ENCODE measurements around the gene IRAK1. TPM values are rescaled to one million over a fixed set of nuclear protein-coding genes. Genes with fewer than 3 reads are reported as not detected.
"Not testable (repeated sequence)": the region's sequence is repeated elsewhere in the genome, so short reads cannot be mapped to it uniquely, and the experiment has no call there.

IRAK1 gene
- total RNA-seq, 4 donors from 2014 or later, result 73.5 to 117 (median 96.8) TPM

DNA sequence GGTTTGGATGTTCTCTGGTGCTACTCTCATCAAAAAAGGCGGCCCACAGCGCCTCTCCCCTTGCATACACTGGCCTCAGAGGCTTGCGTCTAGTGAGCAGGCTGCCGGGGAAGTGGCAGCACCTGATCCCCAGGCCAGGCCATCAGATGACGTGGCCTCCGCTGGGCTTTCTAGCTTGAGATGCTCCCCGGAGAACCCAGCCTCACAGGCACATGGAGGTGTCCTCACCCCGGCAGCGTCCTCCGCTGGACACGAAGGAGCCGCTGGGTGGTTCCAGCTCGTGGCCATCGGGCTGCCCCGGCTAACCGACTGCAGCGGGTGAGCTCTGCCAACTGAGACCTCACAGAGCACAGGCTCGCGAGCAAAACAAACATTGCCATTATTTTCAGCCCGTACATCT, 12.8 kb downstream of the IRAK1 start:
- Histone ChIP-seq H3K9me3 (no peaks in the 10 kb centered on the region), H3K27ac (no peak overlapping the region), H3K4me1 (peaks cover 0 to 10% (median 7%) of the 10 kb centered on the region in 3 donors), H3K36me3 (peaks cover 0 to 17% (median 0%) of the 10 kb centered on the region in 3 donors), H3K27me3 (no peaks in the 10 kb centered on the region), H3K4me3 (no peak overlapping the region)
- 100% methylated on average over 1 of the region's 20 CpGs; no CpG with 5 or more reads in 1 of the 2 donors for WGBS, 2 donors
- intact Hi-C loops (cut with DNase I), result no loop called here
- DNase-seq, result no peak
- TF ChIP-seq POLR2A (IDR thresholded peaks at IDR 0.05), result no peak
- no peak for TF ChIP-seq CTCF (IDR thresholded peaks at IDR 0.05)

GRCh38 chrX:154004315-154004714, 15.4 kb downstream of the IRAK1 start:
- DNase-seq, result no peak
- Histone ChIP-seq H3K4me1 (peaks cover 0 to 35% (median 7%) of the 10 kb centered on the region in 3 donors), H3K36me3 (no peaks in the 10 kb centered on the region), H3K27me3 (no peaks in the 10 kb centered on the region), H3K4me3 (no peak overlapping the region), H3K9me3 (no peaks in the 10 kb centered on the region), H3K27ac (no peak overlapping the region)
- WGBS, 2 donors, result 64 to 65% methylated on average over 7 to 11 of the region's 11 CpGs
- TF ChIP-seq POLR2A (IDR thresholded peaks at IDR 0.05), result no peak
- intact Hi-C loops (cut with DNase I), result no loop called here

DNA sequence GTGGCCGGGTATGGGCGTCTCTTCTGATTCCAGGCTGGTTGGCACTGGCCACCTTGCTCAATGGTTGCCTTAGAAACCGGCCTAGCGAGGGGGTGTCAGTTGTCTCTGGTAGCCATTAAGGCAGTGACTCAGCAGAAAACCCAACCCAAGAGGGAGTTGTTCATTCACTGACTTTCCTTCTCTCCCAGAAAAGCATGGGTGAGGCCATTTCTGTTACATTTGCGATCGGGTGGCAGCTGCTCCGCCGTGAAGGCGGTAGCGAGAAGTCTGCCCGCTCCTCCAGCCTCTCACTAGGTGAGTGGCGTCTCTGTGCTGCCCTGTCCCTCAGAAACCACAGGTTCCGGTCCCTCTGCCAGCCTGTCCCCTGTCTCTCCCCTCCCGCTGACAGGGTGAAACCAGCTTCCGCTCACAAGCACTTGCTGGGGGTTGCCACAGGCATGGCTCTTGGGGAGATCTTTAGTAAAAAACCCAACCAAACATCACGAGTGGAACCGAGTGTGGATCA, 17.4 kb downstream of the IRAK1 start:
- no peaks in the 10 kb centered on the region for H3K9me3 ChIP-seq
- 13 to 77% methylated on average over 2 to 3 of the region's 17 CpGs for WGBS, 2 donors
- DNase-seq, result no peak
- H3K4me3 ChIP-seq, result peak overlapping the region in 1 of 4 donors; percentile 21
- intact Hi-C loops (cut with DNase I), result no loop called here
- H3K27ac ChIP-seq, result peak overlapping the region; percentile 67 to 84 (median 74)
- peaks cover 0 to 39% (median 7%) of the 10 kb centered on the region in 3 donors for H3K4me1 ChIP-seq
- H3K27me3 ChIP-seq, result no peaks in the 10 kb centered on the region
- TF ChIP-seq POLR2A (IDR thresholded peaks at IDR 0.05) (no peak), CTCF (IDR thresholded peaks at IDR 0.05) (no peak)
- no peaks in the 10 kb centered on the region for H3K36me3 ChIP-seq

GRCh38 chrX:154000051-154000450, 19.7 kb downstream of the IRAK1 start:
- no peaks in the 10 kb centered on the region for H3K36me3 ChIP-seq
- no peaks in the 10 kb centered on the region for H3K9me3 ChIP-seq
- whole genome bisulfite sequencing, 2 donors, result 32 to 42% methylated on average over 3 to 5 of the region's 5 CpGs
- no peak for TF ChIP-seq POLR2A (IDR thresholded peaks at IDR 0.05)
- no peak for DNase-seq
- no peaks in the 10 kb centered on the region for H3K27me3 ChIP-seq
- peak overlapping the region; percentile 67 to 84 (median 72) for H3K27ac ChIP-seq
- peak overlapping the region in 2 of 4 donors; percentile 3 to 32 for H3K4me3 ChIP-seq
- intact Hi-C loops (cut with DNase I), result no loop called here
- peaks cover 0 to 39% (median 7%) of the 10 kb centered on the region in 3 donors for H3K4me1 ChIP-seq

DNA sequence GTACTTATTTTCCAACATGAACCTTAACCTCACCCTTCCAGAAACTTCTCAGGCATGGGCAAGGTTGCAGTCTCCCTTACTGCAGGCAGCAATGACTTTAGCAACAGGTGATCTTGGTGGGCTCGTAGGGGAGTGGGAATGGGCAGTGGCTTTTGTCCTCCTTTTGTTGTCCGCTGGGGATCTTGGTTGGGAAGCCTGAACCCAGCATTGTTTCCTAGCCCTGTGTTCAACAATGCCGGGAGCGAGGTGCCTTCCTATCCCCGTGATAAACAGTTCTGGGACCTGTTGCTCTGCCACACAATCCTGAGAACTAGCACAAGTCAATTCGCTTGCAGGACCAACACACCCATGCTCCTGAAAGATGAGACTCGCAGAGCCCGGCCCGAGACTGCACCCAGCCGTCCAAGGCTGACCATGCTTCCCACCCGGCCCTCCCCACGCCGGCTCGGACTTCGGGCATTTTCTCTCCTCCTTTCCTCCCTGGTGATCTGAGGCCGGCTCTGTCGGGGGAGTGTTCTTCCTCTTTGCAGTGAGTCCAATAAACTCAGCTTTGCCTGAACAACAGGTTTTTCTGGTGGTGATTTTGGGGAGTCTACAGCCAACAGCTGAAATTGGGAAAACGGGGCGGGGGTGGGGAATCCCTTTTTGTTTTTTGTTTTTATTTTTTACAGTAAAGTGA, 20.2 kb downstream of the IRAK1 start:
- peaks cover 0 to 39% (median 7%) of the 10 kb centered on the region in 3 donors for H3K4me1 ChIP-seq
- intact Hi-C loops (cut with DNase I), result no loop called here
- H3K36me3 ChIP-seq, result no peaks in the 10 kb centered on the region
- 41 to 100% methylated on average over 1 to 11 of the region's 19 CpGs for WGBS, 2 donors
- DNase-seq, result no peak
- H3K9me3 ChIP-seq, result no peaks in the 10 kb centered on the region
- no peaks in the 10 kb centered on the region for H3K27me3 ChIP-seq
- H3K4me3 ChIP-seq, result peak overlapping the region in 3 of 4 donors; percentile 3 to 32 (median 9)
- TF ChIP-seq CTCF (IDR thresholded peaks at IDR 0.05), result no peak
- no peak for TF ChIP-seq POLR2A (IDR thresholded peaks at IDR 0.05)
- H3K27ac ChIP-seq, result peak overlapping the region; percentile 67 to 84 (median 72)

DNA sequence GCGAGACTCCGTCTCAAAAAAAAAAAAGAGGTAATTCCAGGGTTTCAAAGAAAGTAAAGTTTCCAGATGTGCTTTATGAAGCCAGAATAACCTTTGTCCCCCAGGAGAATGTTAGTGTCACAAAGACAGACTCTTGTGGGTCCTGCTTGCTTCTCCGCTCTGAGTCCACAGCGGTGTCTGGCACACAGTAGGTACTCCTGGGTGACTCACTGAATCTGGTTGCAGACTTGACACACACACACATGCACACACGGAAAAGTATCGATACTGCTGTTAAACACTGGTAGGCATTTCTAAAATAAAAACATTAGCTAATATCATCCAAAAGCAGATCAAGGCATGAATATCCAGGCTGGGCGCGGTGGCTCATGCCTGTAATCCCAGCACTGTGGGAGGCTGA, 24.2 kb downstream of the IRAK1 start:
- WGBS, 2 donors, result 89 to 90% methylated on average over 5 to 7 of the region's 8 CpGs
- Histone ChIP-seq H3K4me3 (no peak overlapping the region), H3K27ac (no peak overlapping the region), H3K36me3 (no peaks in the 10 kb centered on the region), H3K27me3 (peaks cover 0 to 3% (median 0%) of the 10 kb centered on the region in 4 donors), H3K9me3 (no peaks in the 10 kb centered on the region), H3K4me1 (peaks cover 0 to 16% (median 0%) of the 10 kb centered on the region in 3 donors)
- TF ChIP-seq POLR2A (IDR thresholded peaks at IDR 0.05), result no peak
- TF ChIP-seq CTCF (IDR thresholded peaks at IDR 0.05), result no peak
- no peak for DNase-seq
- intact Hi-C loops (cut with DNase I), result no loop called here

- 100% methylated on average over 1 of the region's 5 CpGs; no CpG with 5 or more reads in 1 of the 2 donors for WGBS, 2 donors
- H3K27ac ChIP-seq; H3K4me1 ChIP-seq; H3K9me3 ChIP-seq; H3K36me3 ChIP-seq; H3K4me3 ChIP-seq; intact Hi-C loops (cut with DNase I); DNase-seq; H3K27me3 ChIP-seq: not testable (repeated sequence)
Observed at GRCh38 chrX:153994398-153994797, 25.3 kb downstream of the IRAK1 start.

All from esophagus squamous epithelium (tissue), 5 donors.